Stimulated activated CD4-positive, alpha-beta T cell treated with anti-CD3 and anti-CD28 coated beads, Interleukin-4, amount 100 ng/mL, for 24 hours (primary cell): ENCODE data around the gene TMEM176B.
"Not testable (repeated sequence)": the region's sequence is repeated elsewhere in the genome, so short reads cannot be mapped to it uniquely, and the experiment has no call there.

Experiments used
- DNase-seq: peaks from one replicate; pipeline ENCODE4 v3.0.0-alpha.2; 2020

Gene TMEM176B

DNA sequence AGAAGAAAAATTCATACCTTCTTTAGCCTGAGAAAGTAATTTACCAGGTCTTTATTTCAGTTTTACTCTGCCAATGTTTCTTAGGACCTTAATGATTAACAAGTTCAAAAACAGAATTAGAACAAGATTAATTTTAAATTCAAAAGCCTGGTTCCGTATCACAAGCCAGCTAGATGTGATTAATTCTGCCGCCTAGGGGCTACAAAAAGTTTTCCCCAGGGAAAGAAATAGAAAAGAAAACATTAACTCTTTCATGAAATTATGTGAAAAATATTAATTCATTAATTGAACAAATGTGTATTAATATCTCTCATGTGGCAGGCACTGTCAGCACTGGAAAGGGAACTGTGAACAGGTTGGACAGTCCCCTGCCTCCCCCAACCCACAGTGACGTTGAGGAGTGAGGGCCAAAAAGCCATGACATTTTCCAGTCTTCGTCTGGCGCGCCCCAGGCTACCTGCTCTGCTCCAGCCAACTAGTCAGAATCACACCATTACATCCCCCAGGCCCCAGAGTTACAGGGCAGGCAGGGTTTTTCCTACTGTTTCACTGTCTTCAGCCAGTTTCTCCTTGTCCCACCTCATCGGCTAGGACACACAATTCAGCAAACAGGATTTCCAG, 20.5 kb upstream of the TMEM176B start:
- DNase-seq: no peak

DNA sequence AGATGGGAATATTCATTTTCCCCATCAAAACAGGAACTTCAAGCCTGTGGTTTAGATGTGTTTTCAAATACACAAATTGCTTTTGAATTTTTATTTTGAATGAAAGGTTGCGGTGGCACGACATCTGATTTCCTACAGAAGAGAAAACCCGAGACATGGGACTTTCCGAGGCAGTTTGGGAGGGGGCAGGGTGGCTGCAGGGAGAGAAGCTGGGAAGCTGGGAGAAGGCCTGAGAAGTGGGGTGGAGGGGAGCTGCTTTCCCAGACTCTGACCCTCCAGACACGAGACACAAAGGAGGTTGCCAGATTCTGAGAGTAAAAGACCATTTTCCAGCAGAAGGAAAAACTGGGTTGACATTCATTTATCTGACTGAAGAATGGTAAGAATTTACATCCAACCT, 20.0 kb upstream of the TMEM176B start:
- no peak for DNase-seq

DNA sequence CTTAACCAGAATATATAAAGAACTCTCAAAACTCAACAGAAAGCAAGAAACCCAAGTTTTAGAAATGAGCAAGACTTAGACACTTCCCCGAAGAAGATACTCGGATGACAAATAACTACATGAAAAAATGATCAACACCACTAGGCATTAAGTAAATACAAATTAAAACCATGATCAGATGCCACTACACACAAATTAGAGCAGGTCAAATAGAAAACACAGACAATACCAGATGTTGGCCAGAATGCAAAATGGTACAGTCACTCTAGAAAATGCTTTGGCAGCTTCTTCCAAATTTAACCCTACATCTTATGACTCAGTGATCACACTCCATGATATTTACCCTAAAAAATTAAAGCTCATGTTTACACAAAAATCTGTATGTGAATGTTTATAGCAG, 18.8 kb upstream of the TMEM176B start:
- no peak for DNase-seq

DNA sequence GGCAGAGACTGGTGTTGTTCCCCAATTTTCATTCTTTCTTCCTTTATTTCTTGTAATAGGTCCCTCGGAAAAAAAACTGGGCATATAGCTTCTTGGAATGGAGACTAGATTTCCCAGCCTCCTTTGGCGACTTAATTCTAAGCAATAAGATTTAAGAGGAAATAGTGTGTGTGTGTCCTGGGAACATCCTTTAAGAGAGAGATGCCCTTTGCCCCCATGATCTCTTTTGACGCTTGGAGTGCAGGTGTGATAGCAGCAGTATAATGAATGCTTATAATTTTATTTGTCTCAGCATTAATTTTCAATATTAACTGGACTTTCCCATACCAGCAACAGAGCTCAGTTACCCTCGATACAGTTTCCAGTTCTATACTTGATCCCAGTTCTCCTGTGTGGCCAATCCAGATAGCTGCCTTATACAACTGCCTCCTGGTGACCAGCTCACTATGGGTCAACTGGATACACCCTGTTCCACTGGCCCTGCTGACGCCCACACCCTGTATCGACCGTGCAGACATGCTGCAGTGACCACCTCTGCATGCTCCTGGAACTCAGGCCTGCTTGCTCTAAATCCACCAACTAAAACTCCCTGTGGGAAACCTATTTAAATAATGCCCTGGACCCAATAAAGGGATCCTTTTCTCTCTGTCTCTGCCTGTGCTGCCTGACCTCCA, 14.3 kb upstream of the TMEM176B start:
- no peak for DNase-seq

DNA sequence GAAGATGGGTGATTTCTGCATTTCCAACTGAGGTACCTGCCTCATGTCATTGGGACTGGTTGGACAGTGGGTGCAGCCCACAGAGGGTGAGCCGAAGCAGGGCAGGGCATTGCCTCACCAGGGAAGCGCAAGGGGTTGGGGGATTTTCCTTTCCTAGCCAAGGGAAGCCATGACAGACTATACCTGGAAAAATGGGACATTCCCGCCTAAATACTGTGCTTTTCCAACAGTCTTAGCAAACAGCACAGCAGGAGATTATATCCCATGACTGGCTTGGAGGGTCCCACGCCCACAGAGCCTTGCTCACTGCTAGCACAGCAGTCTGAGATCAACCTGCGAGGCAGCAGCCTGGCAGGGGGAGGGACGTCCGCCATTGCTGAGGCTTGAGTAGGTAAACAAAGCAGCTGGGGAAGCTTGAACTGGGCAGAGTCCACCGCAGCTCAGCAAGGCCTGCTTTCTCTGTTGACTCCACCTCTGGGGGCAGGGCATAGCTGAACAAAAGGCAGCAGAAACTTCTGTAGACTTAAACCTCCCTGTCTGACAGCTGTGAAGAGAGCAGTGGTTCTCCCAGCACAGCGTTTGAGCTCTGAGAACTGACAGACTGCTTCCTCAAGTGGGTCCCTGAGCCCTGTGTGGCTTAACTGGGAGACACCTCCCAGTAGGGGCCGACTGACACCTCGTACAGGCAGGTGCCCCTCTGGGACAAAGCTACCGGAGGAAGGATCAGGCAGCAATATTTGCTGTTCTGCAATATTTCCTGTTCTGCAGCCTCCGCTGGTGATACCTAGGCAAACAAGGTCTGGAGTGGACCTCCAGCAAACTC, 7.7 kb upstream of the TMEM176B start:
- not testable (repeated sequence) for DNase-seq

DNA sequence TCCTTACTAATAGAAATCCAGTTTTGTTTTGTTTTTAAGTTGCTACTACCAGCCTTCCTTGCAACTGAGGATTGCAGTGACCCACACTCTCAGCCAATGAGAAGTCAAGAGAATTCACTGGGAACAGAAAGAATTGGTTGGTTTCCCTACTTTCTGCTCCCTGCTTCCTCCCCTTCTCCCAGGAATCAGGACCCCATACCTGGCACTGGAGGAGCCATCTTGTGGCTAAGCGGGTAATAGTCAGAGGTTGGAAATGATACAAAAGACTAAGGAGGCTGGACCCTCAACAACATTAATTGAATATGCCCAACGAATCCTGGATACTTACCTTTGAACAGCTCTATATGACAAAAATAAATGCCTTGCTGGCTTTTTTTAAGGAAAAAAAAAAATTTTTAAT, 6.7 kb upstream of the TMEM176B start:
- DNase-seq: no peak

DNA sequence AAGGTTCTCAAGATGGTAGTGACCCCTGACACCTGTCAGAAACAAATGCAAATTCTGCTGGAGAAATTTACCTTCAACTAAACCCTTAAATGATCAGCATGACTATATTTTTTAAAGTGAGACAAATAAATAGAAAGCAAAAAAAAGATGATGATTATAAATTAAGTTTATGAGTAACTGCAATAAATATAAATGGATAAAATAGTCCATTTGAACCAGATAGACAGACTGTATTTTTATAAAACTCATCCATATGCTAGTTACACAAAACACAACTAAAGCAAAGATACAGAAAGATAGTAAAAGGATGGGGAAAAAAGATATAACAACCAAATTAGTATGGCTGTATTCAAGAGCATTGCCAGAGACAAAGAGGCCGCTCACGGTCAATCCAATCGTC, 6.3 kb upstream of the TMEM176B start:
- no peak for DNase-seq

DNA sequence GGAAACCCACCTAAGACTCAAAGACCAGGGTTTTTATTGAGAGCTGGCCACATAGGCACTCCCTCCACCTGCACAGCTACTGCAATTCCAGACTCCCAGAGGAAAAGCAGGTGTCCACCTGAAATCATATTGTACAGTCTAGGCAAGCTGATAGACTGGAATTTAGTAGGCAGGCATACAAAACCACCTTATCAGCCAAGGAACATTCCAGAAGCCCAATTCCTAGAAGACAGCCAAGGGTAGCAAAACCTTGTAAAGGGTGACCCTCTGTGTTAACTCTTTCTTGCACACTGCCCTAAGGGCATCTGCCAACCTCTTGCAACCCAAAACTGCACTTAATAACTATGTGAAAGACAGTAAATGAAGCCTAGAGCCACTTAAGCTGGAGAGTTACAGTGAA, 5.7 kb upstream of the TMEM176B start:
- DNase-seq: no peak

DNA sequence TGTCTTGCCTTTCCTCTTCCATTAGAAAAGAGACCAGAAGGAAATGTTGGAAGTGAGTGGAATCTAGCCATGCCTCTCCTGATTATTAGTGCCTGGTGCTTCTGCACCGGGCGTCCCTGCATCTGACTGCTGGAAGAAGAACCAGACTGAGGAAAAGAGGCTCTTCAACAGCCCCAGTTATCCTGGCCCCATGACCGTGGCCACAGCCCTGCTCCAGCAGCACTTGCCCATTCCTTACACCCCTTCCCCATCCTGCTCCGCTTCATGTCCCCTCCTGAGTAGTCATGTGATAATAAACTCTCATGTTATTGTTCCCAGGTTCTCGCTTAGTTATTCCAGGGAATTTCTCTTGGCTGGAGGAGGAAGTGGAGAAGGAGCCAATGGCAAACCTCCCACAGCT, 4.6 kb upstream of the TMEM176B start:
- no peak for DNase-seq

DNA sequence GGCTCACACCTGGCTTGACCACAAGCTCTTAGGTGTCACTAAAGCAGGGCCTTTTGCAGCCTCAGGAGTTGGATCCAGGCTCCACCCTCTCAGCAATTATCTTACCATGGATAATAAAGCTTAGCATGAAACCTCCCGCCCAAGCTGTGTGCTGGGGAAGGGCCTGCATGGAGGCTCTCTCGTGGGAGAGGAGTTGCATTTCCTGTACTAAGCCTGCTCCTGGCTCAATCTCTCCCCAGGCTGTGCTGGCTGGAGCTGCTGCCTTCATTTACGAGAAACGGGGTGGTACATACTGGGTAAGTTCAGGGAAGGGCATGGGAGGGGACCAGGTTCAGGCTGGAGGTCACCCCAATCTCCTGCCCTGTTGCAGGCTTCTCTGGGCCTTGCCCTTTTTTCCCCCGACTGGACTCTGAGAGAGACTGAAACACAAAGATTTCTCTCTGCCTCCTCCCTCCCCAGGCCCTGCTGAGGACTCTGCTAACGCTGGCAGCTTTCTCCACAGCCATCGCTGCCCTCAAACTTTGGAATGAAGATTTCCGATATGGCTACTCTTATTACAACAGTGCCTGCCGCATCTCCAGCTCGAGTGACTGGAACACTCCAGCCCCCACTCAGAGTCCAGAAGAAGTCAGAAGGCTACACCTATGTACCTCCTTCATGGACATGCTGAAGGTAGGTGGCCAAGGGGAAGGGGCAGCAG, 3.1 kb upstream of the TMEM176B start:
- DNase-seq: no peak

DNA sequence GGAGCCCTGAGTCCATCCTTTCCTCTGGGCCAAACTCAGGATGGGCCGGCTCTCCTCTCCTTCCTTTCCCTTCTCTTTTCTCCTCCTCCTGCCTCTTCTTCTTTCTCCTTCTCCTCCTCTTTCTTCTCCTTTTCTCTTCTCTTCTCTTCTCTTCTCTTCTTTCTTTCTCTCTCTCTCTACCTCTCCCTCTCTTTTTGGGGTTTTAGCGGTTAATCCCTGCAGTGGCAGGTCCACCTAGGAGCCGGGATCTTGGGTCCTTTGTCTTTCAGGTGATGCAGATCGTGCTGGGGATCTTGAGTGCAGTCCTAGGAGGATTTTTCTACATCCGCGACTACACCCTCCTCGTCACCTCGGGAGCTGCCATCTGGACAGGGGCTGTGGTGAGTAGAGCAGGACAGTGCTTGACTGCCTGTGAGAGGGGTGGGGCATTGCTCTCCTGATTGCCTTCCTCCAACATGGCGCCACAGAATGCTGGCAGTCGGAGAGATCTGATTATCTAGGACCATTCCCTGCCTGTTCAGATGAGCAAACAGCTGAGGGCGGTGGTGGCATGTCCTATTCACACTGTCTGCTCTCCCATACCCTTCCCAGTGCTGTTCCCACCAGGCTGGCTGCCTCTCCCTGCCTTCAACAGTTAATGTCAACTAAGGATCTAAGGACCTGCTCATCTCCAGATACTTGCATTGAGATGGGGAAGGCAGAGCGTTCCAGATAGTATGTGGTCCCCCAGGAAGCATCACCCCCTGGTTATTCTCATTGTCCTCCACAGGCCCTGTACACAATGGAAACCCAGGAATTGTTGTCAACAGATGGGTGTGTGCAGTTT, 2.0 kb upstream of the TMEM176B start:
- DNase-seq: no peak

DNA sequence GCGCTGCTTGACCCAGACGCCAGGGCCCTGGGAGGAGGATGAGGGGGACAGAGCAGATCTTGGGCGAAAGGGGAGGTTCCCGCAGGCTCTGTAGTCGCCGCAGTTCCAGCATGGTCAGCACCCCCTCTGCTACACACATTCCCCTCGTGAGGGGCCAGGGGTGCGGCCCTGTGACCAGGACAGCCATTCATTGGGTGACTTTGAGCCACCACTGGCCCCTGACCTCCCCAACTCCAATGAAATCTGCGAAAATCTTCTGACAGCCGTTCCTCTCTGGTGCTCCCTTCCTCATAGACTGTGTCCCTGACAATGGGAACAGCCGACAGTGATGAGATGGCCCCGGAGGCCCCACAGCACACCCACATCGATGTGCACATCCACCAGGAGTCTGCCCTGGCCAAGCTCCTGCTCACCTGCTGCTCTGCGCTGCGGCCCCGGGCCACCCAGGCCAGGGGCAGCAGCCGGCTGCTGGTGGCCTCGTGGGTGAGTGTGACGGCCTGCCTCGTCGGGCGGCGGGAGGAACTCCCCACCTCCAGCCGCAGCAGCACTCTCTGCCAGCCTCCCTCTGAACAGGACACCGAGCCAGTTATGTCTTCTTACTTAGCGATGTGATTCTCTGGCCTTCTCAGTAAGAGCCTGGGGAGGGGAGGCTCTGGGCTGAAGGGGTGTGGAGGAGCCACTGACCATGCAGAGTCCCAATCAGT, 1.2 kb upstream of the TMEM176B start:
- DNase-seq: no peak

DNA sequence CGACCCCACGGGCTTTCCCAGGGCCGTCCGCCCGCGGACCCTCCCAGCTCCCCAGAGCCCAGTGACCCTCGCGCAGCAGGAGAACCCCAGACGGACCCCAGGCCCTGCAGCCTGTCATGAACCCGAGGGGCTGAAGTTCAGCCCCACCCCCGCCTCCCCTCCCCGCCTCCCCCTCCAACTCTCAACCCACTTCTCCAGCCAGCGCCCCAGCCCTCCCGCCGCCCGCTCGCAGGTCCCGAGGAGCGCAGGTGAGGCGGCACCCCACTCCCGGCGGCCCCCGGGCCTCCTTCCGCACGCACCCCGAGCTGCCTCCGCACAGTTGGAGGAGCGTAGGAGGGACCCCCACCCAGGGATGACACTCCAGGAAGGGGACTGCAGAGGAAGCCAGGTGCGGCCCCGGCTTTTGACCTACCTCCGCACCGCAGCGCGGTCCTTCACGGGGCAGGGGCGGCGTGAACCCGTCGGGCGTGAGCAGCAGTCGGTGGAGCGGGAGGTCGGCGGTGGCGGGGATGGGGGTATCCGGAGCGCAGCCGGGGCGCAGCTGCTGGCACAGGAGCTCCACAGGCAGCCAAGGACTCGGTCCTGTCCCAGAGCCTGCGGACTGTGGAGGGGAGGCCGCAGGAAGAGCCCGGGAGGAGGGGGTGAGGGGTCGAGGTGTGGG, 547 bp upstream of the TMEM176B start, which contains the start of gene TMEM176A:
Gene TMEM176A (plus strand): TSS at position 189 of the 661 bp plus-strand sequence. CDS start 782 bp downstream, outside the sequence.
- DNase-seq: peak; percentile 14

DNA sequence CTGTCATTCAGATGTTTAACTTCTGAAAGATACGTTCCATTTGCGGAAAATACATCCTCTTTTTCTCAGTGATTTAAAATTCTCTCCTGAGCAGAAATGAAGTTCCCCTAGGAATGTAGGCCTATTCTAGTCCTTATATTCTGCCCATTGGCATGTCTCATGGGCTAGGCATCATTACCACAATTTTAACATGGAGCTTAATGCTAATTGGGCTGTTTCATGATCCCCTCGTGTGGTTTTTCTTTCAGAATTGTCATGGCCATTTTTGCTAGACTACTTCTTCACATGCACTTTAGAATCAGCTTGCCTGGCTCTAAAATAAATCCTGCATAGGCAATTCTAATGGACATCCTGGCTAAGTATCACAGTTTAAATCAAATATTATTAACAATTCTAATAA, 1.0 kb downstream of the TMEM176B start:
- no peak for DNase-seq

DNA sequence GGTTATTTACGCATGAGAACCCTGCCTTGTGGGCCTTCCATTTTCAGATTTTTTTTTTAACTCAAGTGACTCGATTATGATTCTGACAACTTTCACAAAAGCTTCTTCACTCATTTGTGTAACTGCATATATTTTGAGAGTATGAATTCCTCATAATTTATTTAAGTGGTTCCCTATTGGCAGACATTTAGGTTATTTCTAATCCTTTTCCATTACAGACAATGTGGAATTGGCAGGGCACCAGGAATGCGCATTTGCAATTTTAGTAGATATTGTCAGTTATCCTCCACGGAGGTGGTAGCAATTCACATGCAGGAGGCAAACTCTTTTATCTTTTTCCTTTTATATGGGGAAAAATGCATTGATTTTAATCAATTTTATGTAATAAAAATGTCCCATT, 2.5 kb downstream of the TMEM176B start:
- DNase-seq: no peak

DNA sequence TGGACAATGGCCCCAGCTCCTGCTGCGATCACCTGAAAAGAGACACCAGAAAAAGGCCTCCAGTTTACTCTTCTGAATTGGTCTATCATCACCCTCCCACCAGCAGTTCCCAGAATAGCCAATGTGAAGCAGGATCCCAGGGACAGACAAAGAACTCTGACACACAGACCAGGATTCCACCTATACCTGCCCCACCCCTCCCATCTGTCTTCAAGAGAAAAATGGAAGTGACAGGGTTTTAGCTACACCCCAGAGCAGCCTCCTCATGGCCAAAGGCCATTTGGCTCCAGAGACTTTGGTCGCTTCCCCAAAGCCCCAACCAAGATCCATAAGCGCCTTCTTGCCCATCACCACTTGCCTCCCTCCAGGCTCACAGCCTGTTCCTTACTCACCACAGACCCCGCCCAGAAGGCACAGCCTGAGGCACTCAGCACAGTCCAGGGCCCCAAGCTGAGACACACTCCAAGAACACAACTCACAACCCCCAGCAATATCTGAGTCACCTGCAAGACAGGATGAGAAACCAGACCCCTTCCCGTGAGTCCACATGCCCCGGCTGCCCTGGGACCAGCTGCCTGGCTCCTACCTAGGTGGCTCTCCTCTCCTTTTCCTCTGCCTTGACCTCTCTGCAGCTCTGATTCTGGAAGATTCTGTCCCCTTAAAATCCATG, 6.5 kb downstream of the TMEM176B start:
- DNase-seq: no peak

DNA sequence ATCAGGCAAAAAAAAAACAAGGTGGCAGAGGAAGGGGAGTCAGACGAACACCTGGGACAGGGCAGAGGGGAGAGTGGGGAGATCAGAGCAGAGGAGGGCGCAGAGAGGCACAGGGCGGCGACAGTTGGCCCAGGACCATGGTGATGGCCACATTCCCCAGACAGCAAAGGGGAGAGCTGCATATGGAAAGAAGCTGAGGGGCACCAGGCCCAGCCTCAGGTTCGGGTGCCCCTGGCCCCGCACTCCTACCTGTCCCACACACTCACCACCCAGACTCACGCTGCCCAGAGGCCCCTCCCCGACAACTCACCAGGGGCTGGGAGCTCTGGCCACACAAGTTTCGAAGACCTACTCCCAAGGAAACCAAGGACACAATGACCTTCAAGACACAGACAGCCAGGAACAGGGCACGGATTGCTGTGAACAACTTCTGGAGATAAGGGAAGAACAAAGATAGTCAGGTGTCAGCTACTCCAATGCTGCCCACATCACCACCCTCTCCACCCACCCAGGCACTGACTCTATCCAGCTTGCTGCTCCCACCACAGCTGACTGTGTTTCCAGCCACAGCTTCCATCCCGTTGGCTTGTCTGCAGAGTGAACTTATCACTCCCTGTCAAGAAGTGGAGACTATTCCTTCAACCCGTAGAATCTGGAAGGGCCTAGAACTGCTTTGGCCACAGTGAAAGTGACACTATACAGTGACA, 8.3 kb downstream of the TMEM176B start:
- DNase-seq: no peak

DNA sequence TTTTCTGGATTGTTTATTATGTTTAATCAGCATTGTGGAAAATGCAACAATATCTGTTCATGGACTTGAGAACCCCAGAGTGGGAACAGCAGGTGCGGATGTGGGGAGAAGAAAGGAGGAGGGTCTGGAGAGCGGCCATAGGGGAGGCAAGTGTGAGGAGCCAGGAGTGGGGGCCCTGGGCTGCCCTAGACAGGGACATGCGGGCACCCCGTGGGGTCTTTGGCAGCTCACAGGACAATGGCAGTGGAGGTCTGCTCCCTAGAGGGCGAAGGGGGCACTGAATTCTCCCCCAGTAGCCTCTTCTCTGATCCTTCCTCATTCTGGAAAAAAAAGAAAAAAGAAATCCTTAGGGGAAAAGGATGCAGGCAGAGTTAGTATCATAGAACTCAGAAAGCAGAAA, 8.9 kb downstream of the TMEM176B start:
- DNase-seq: no peak

DNA sequence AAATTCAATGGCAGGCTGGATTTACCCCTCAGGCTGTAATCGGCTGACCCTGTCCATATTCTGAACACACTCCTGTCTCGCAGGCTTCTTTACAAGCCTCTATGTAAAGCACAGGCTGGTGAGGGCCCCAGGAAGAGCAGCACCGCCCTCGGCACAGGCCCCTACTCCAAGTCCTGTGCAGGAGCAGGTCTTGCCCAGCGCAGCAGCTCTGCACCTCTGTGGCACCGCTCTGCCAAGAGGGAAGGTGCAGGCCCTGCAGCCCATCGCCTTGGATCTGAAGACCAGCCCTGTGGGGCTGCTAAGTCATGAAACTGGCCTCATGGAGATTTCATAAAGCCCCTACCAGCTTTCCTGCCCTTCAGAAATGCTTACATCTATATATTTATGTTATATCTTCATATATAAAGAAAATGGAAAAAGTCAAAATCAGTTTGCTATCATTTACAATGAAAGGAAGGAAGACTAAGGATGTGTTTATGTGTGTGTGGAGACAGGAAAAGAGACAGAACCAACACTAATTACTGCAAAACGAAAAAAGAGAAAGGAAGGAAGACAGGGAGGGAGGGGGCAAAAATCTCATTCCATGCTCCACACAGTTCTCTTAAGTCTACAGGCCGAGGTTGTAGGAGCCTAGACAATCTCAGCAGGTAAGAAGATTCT, 9.6 kb downstream of the TMEM176B start:
- no peak for DNase-seq
